IPS-20b (cell line): ENCODE results near the gene FOXR1.

Source experiments
- H3K27ac ChIP-seq: one replicate; pipeline ENCODE4 v1.5.1; 2013; ENCODE audit warnings: low read length
- H3K27me3 ChIP-seq: 2 replicates; pipeline ENCODE4 v1.6.1; 2013; ENCODE audit warnings: mild to moderate bottlenecking, low read length, inconsistent platforms; ENCODE audit not compliant: insufficient read depth
- H3K36me3 ChIP-seq: 2 replicates; pipeline ENCODE4 v1.6.1; 2013; ENCODE audit warnings: low read depth, mild to moderate bottlenecking, inconsistent platforms, low read length, moderate library complexity; ENCODE audit not compliant: insufficient read depth
- H3K4me1 ChIP-seq: 2 replicates; pipeline ENCODE4 v1.6.1; 2013; ENCODE audit warnings: mild to moderate bottlenecking, control low read depth, inconsistent platforms, low read length, moderate library complexity; ENCODE audit not compliant: insufficient read depth
- H3K4me3 ChIP-seq: 2 replicates; pipeline ENCODE4 v1.5.1; 2013; ENCODE audit warnings: mild to moderate bottlenecking, low read length, inconsistent platforms
- H3K9ac ChIP-seq: 2 replicates; pipeline ENCODE4 v1.6.1; 2013; ENCODE audit warnings: low read depth, mild to moderate bottlenecking, inconsistent platforms, low read length, moderate library complexity
- H3K9me3 ChIP-seq: 2 replicates; pipeline ENCODE4 v1.6.1; 2013; ENCODE audit warnings: mild to moderate bottlenecking, low read depth, low read length, inconsistent platforms; ENCODE audit not compliant: insufficient read depth

FOXR1 gene

GRCh38 chr11:118971646-118972045 is at the start of gene FOXR1:
Gene FOXR1, plus strand, starts transcription at chr11:118971761. Its CDS starts 171 bp downstream, at chr11:118971932.
- Histone ChIP-seq H3K27me3 (no peaks in the 10 kb centered on the region), H3K9ac (no peak within 1 kb of the TSS), H3K4me1 (no peaks in the 10 kb centered on the region), H3K27ac (no peak within 1 kb of the TSS), H3K36me3 (no peaks in the 10 kb centered on the region), H3K4me3 (no peak within 1 kb of the TSS), H3K9me3 (no peaks in the 10 kb centered on the region)

GRCh38 chr11:118921929-118922744 is 49.4 kb upstream of the FOXR1 start:
- H3K4me1 ChIP-seq = peaks cover 64% of the 10 kb centered on the region
- no peaks in the 10 kb centered on the region for H3K9me3 ChIP-seq
- peak overlapping the region; percentile 50; the same call in 1 of the 2 replicates for H3K9ac ChIP-seq
- peaks cover 11% of the 10 kb centered on the region for H3K27me3 ChIP-seq
- H3K36me3 ChIP-seq = no peaks in the 10 kb centered on the region
- H3K27ac ChIP-seq = peak overlapping the region; percentile 35
- H3K4me3 ChIP-seq = peak overlapping the region; percentile 55

GRCh38 chr11:118922745-118923627 is 48.6 kb upstream of the FOXR1 start:
- Histone ChIP-seq H3K9ac (peak overlapping the region; percentile 75; the same call in 1 of the 2 replicates), H3K27ac (no peak overlapping the region), H3K27me3 (peaks cover 16% of the 10 kb centered on the region), H3K4me3 (peak overlapping the region; percentile 98), H3K9me3 (no peaks in the 10 kb centered on the region), H3K36me3 (no peaks in the 10 kb centered on the region), H3K4me1 (peaks cover 62% of the 10 kb centered on the region)

- Histone ChIP-seq H3K36me3 (no peaks in the 10 kb centered on the region), H3K9ac (peak overlapping the region; percentile 75; the same call in 1 of the 2 replicates), H3K27me3 (peaks cover 16% of the 10 kb centered on the region), H3K9me3 (no peaks in the 10 kb centered on the region), H3K27ac (no peak overlapping the region), H3K4me1 (peaks cover 56% of the 10 kb centered on the region), H3K4me3 (peak overlapping the region; percentile 98)
These were observed 47.6 kb upstream of the FOXR1 start for GRCh38 chr11:118923721-118924587.

GRCh38 chr11:118924591-118925585 is 46.7 kb upstream of the FOXR1 start:
- no peaks in the 10 kb centered on the region for H3K36me3 ChIP-seq
- no peaks in the 10 kb centered on the region for H3K9me3 ChIP-seq
- H3K4me3 ChIP-seq = peak overlapping the region; percentile 98
- H3K27me3 ChIP-seq = peaks cover 16% of the 10 kb centered on the region
- H3K9ac ChIP-seq = peak overlapping the region; percentile 75; the same call in 1 of the 2 replicates
- peaks cover 47% of the 10 kb centered on the region for H3K4me1 ChIP-seq
- H3K27ac ChIP-seq = no peak overlapping the region

- H3K9ac ChIP-seq = no peak overlapping the region; the same call in 1 of the 2 replicates
- H3K4me1 ChIP-seq = peaks cover 33% of the 10 kb centered on the region
- H3K27me3 ChIP-seq = peaks cover 30% of the 10 kb centered on the region
- no peaks in the 10 kb centered on the region for H3K9me3 ChIP-seq
- peak overlapping the region; percentile 84 for H3K4me3 ChIP-seq
- no peaks in the 10 kb centered on the region for H3K36me3 ChIP-seq
- no peak overlapping the region for H3K27ac ChIP-seq
These were observed 43.9 kb upstream of the FOXR1 start for GRCh38 chr11:118927554-118928100.

- H3K4me1 ChIP-seq = peaks cover 27% of the 10 kb centered on the region
- peak overlapping the region; percentile 84 for H3K4me3 ChIP-seq
- no peak overlapping the region for H3K27ac ChIP-seq
- H3K9me3 ChIP-seq = no peaks in the 10 kb centered on the region
- peaks cover 30% of the 10 kb centered on the region for H3K27me3 ChIP-seq
- H3K9ac ChIP-seq = peak overlapping the region; percentile 82; the same call in 1 of the 2 replicates
- no peaks in the 10 kb centered on the region for H3K36me3 ChIP-seq
These were observed 43.3 kb upstream of the FOXR1 start for GRCh38 chr11:118928101-118928869.

GRCh38 chr11:118928870-118929500 is 42.6 kb upstream of the FOXR1 start:
- H3K4me1 ChIP-seq = peaks cover 20% of the 10 kb centered on the region
- peak overlapping the region; percentile 59 for H3K27ac ChIP-seq
- H3K9me3 ChIP-seq = no peaks in the 10 kb centered on the region
- H3K4me3 ChIP-seq = peak overlapping the region; percentile 84
- H3K9ac ChIP-seq = peak overlapping the region; percentile 82; the same call in 1 of the 2 replicates
- no peaks in the 10 kb centered on the region for H3K36me3 ChIP-seq
- H3K27me3 ChIP-seq = peaks cover 30% of the 10 kb centered on the region

GRCh38 chr11:118929501-118930093 is 42.0 kb upstream of the FOXR1 start:
- peaks cover 30% of the 10 kb centered on the region for H3K27me3 ChIP-seq
- no peaks in the 10 kb centered on the region for H3K9me3 ChIP-seq
- H3K27ac ChIP-seq = peak overlapping the region; percentile 59
- no peaks in the 10 kb centered on the region for H3K36me3 ChIP-seq
- H3K9ac ChIP-seq = peak overlapping the region; percentile 82; the same call in 1 of the 2 replicates
- peak overlapping the region; percentile 84 for H3K4me3 ChIP-seq
- H3K4me1 ChIP-seq = peaks cover 16% of the 10 kb centered on the region
